HG03460 (cell line): ENCODE results near the gene PIAS1.
"Not testable (repeated sequence)": the region's sequence is repeated elsewhere in the genome, so short reads cannot be mapped to it uniquely, and the experiment has no call there.

ENCODE experiments used
- ATAC-seq: cut with Tn5 transposase; IDR thresholded peaks from one replicate; pipeline ENCODE4 v1.9.1; 2021; ENCODE audit not compliant: unreplicated experiment

The PIAS1 gene

GRCh38 chr15:68034081-68034480 lies 20.0 kb upstream of the PIAS1 start:
- no peak for ATAC-seq

GRCh38 chr15:68034719-68035293 lies 19.3 kb upstream of the PIAS1 start:
- ATAC-seq, result no peak

- ATAC-seq, result no peak
Observed at GRCh38 chr15:68038246-68038645, 15.9 kb upstream of the PIAS1 start.

- ATAC-seq, result no peak
Observed at GRCh38 chr15:68040144-68040543, 14.0 kb upstream of the PIAS1 start.

GRCh38 chr15:68042156-68042854 lies 11.8 kb upstream of the PIAS1 start:
- no peak for ATAC-seq

GRCh38 chr15:68042855-68043222 lies 11.3 kb upstream of the PIAS1 start:
- ATAC-seq, result no peak

GRCh38 chr15:68045289-68046265 lies 8.5 kb upstream of the PIAS1 start:
- no peak for ATAC-seq

GRCh38 chr15:68047826-68048225 lies 6.3 kb upstream of the PIAS1 start:
- no peak for ATAC-seq

GRCh38 chr15:68051109-68051508 lies 3.0 kb upstream of the PIAS1 start:
- no peak for ATAC-seq

- no peak for ATAC-seq
Observed at GRCh38 chr15:68051907-68052306, 2.2 kb upstream of the PIAS1 start.

GRCh38 chr15:68052431-68052830 lies 1.7 kb upstream of the PIAS1 start:
- ATAC-seq, result no peak

GRCh38 chr15:68053001-68053400 lies 1.1 kb upstream of the PIAS1 start:
- no peak for ATAC-seq

GRCh38 chr15:68054628-68055223 lies 611 bp downstream of the PIAS1 start:
- ATAC-seq, result peak; percentile 26

- peak; percentile 42 for ATAC-seq
Observed at GRCh38 chr15:68055224-68055705, 1.1 kb downstream of the PIAS1 start.

GRCh38 chr15:68056097-68056865 lies 2.2 kb downstream of the PIAS1 start:
- no peak for ATAC-seq

GRCh38 chr15:68057034-68057433 lies 2.9 kb downstream of the PIAS1 start:
- ATAC-seq, result no peak

- no peak for ATAC-seq
Observed at GRCh38 chr15:68057758-68058157, 3.6 kb downstream of the PIAS1 start.

- ATAC-seq, result not testable (repeated sequence)
Observed at GRCh38 chr15:68058970-68059369, 4.9 kb downstream of the PIAS1 start.

- no peak for ATAC-seq
Observed at GRCh38 chr15:68059630-68060029, 5.5 kb downstream of the PIAS1 start.

- ATAC-seq, result no peak
Observed at GRCh38 chr15:68061171-68061570, 7.1 kb downstream of the PIAS1 start.
